Right renal cortex interstitium (tissue), 3 donors: Measurements from ENCODE around the gene MRPS25. TPM values are rescaled to one million over a fixed set of nuclear protein-coding genes. Genes with fewer than 3 reads are reported as not detected.
"Not testable (repeated sequence)": the region's sequence is repeated elsewhere in the genome, so short reads cannot be mapped to it uniquely, and the experiment has no call there.

Experiments used
- DNase-seq, 3 donors: peaks; one replicate each; pipeline ENCODE4 v3.0.0-alpha.2; 2013; ENCODE audit warnings: low read depth in 3 of 3, low spot score in 2 of 3
- polyA plus RNA-seq, 3 donors: library from polyadenylated mRNA; unstranded; fragments of 120-200 nt; gene quantifications; one replicate each; pipeline ENCODE4 v1.2.1, GENCODE V29; 2013; ENCODE audit not compliant: insufficient read length in 3 of 3

The MRPS25 gene
- polyA plus RNA-seq, 3 donors = 54.9 to 59.8 (median 55.9) TPM

DNA sequence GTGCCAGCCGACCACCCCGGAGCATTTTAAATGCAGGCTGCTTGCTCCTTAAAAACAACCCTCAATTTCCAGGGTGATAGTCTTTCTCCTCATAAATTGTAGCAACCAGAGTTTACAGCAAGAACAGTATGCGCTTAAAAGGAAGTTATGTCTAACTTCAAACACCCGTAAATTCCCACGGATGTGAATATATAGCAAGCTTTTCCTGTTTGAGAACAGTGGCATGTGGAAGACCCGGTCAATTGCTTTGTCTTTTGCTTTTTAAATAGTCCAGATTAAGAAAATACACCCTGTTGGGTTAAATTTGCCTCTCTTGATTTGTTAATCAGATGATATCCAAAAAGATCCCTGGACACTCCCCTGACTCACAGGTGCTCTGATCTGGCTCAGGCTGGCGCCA is 20.8 kb downstream of the MRPS25 start:
- DNase-seq = no peak

DNA sequence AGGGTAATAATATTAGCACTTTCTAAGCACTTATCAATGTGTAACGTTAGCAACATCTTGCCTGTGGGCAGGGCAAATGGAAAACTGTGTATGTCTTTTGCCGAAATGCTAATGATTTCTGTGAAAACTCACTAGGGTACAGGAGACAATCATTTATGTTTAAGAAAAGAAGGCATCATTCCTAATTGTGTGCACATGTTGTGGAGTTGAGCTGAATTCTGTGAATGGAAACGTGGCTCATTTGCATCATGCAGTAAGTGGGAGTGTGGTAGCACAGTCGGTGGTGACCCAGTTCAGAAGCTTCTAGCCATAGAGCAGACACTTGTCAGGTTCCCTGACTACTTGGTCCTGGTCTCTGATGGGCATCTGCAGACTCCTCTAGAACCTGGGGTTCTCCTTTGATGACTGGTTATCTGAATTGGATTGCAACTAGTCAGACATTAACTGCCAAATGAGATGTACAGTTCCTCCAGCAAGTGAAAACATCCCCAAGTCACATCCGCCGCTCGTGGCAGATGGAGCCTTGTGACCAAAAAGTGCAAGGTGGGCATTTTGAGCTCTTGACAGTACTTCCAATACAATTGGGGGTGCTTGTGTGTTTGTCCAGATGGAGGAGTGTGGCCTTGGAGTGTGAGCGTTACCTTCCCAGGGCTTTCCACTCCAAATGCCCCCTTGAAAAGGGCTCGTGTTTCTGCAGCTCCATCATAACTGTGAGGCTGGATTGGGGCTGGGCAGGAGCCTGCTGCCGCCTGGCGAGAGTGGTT is 21.5 kb downstream of the MRPS25 start:
- DNase-seq = no peak

DNA sequence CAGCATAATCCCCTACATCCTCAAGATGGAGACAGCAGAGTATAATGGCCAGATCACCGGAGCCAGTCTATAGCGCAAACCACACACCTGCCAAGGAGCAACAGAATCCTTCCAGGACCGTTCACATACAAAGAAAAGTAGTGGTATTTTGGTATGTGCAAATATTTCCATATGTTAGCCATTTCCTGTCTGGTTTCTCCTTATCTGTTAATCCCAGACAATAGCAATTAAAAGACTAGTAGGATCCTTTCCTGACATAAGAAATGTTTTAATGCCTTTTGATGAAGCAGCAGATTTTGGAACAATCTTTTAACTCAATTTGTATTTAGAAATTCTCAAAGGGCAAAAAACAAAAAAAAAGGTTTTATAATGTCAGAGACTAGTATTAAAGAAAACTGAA is 22.2 kb downstream of the MRPS25 start:
- no peak for DNase-seq

DNA sequence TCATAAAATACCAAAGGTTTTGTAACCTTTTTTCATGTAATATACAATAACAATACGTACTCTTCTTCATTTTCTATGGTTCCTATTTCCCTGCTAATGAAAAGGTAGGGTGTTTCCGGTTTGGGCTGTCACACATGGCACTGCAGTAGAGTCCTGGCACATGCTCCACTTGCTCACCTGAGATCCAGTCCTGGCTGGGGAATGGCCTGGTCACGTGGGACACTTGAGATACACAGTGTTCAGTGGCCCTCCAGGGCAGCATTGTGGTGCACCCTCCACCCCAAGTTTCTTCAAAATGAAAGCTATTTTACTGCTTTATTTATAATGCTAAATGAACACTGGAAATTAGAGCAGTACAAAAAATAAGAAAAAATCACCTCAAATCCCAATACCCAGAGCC is 23.2 kb downstream of the MRPS25 start:
- no peak for DNase-seq

DNA sequence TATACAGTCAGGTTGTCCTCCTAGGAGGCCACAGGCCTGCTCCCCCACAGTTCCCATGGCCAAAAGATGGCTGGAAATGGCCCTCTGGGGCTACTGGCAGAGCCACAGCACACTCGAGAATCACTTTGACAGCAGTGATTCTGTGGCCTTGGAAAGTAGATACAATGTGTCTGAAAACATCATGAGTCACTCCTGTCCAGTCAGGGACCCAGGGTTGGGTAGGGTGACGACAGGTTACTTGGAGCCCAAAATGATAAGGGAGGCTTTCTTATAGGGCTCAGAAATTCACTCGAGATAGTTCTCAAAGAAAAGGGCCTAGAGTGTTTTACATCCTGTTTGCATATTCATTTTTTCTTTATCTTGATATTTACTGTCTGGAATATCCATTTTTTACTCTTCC is 24.3 kb downstream of the MRPS25 start:
- DNase-seq = no peak

DNA sequence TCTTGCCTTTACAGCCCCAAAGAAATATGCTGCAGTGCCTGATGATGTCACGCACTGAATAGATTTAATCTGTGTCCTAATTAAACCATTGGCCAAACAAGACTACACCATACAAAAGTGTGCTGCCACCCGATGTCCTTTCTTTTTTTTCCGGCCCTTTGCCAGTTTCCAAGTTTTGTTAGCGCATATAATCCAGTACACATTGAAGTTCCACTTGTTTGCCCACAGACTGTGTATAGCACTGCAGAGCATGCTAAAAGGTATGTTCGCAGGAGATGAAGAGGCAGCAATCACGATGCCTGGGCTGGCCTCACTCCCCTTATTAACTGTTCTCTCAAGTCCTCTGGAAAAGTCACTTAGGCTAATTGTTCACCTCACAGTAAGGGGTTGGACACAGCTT is 26.8 kb downstream of the MRPS25 start:
- no peak for DNase-seq

DNA sequence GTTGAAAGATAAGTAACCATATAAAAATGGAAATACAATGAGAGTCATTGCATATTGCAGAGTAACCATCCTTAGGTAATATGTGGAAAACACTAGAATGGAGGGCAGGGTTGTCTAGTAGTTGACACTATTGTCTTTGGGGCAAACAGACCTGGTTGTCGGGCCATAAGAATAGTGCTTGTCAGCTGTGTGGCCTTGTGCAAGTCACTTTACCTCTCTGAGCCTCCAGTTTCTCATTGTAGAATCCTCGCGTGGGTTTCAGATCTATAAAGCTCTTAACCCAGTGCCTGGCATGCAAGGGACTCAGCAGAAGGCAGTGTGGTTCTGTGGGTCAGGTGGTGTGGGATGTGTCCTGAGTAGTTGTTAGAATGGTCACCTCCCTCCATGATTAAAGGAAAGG is 32.0 kb downstream of the MRPS25 start:
- DNase-seq = no peak

DNA sequence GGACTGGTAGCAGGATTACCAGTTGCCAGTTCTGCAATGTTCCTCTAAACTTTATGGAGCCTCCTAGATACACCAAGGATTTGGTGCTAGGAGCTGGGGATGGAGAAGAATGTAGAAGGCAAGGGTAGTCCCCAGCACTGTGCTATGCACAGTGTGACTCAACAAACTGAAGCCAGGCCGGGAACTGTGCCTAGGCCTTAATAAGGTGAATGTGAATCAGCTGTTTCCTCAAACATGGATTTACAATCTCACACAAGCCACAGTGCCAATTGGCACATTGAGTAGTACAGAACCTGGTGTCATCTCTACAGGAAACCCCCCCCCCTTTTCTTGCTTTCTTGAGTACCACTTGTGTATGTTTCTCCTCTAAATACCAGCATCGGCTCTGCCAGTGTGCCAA is 32.5 kb downstream of the MRPS25 start:
- DNase-seq = no peak

DNA sequence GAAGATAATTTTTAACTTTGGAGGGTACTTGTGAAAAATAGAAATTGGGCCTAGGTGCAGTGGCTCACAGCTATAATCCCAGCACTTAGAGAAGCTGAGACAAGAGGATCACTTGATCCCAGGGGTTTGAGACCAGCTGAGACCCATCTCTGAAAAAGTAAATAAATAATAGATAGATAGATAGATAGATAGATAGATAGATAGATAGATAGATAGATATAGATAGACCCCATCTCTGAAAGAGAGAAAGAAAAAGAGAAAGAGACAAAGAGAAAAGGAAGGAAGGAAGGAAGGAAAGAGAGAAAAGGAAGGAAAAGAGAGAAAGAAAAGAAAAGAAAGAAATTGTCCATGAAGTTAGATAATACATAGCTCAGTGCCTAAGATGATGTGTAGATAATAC is 35.5 kb downstream of the MRPS25 start:
- no peak for DNase-seq

DNA sequence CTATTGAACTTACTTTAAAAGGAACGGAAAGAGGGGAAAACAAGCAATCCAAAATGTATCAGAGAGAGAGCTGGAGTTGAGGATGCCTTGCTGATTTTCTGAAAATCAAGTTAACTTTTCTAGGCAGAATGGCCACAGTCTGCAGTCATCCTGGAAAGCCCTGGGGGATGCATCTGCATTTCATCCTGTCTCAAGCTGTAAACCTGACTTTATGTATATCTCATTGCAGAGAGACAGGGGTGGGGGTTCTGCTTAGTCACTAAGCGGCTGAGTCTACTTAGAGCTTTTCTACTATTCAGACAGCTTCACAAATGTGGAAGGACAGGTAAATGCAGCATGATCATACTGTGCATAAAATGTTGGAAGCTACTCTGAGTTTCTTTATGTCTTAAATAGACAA is 41.4 kb downstream of the MRPS25 start:
- no peak for DNase-seq

DNA sequence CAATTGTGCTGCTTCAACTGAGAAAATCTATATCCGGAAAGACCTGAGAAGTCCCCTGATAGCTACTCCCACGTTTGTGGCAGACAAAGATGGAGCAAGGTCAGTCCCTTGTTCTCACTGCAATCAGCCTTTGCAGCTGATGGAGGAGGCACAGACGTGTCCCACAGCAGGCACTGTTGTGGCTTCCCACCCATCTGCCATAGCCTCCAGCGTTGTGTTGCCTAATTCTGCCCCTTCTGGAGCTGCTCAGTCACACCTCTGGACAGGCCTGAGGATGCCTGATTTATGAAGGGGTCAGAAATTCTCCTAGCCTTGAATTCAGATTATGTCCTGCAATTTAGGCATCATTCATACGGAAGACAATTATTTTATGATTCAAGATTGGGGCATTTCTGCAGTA is 41.9 kb downstream of the MRPS25 start:
- no peak for DNase-seq

DNA sequence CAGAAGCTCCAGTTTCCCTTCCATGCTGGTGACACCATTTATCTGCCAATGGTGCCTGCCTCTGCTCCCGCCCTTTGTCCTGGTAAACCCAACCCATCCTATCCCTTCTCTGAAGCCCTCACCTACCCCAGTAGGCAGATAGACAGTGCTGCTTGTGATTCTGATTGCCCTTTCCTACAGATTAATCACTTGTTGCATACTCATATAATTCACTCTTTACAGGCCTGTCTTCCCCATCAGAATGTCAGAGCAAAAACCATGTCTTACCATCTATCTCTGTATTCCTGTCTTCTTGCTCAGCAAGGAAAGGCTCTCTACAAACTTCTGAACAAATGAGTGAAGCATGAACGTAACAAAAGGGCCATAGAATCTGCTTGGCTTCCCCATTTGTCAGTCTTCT is 47.9 kb downstream of the MRPS25 start:
- DNase-seq = no peak

DNA sequence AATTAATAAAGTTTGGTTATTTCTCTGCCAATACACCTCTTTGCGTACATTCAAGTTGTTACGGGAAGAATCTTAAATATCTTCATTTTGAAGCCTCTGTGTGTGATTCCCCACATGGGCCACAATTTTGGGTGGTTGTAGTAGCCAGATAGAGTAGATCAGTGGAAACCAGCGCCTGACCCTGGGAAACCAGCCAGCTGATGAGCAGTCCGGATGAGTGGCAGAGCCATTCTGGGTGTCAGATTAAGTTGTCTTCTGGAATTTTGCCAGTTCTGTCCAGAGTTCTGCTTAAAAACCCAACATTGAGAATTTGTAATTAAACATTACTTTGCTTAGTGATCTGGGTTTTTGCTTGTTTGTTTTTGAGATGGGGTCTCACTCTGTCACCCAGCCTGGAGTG is 49.7 kb downstream of the MRPS25 start:
- DNase-seq = no peak

DNA sequence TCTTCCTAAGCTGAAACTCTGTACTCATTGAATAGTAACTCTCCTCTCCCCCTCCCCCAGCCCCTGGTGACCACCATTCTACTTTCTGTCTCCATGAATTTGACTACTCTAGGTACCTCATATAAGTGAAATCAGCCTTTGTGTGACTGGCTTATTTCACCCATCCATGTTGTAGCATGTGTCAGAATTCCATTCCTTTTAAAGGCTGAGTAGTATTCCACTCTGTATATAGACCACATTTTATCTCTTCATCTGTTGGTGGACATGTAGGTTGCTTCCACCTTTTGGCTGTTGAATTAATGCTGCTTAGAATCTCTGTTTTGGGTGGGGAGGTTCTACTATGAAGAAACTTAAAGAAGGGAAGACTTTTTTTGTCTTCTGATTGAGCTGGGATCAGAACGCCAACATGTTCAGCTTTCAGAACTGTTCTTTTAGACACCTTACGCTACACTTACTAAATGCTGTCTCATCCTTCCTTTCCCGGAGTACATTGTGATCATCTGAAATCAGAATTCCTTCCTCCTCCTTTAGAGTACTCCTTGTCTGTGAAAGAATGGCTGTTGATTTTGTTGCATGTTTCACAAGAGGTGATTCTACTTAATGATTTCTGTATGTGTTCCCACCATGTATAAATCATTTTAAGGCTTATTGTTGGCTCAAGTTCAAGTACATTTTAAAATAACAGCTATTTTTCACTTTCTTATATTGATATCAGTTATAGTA is 50.3 kb downstream of the MRPS25 start:
- DNase-seq = no peak

DNA sequence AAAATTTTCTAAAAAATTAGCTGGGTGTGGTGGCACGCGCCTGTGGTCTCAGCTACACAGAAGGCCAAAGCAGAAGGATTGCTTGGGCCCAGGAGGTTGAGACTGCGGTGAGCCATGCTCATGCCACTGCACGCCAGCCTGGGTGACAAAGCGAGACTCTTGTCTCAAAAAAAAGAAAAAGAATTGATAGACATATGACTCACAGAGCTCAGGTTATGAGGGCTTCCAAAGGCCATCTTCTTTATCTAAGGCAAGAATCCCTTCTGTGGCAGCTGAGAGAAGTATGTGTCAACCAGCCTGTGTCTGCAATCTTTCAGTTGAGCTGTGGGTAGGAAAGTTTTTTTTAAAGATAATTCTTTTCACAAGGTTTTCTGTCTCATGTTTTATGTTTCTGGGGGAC is 53.9 kb downstream of the MRPS25 start:
- DNase-seq = no peak

DNA sequence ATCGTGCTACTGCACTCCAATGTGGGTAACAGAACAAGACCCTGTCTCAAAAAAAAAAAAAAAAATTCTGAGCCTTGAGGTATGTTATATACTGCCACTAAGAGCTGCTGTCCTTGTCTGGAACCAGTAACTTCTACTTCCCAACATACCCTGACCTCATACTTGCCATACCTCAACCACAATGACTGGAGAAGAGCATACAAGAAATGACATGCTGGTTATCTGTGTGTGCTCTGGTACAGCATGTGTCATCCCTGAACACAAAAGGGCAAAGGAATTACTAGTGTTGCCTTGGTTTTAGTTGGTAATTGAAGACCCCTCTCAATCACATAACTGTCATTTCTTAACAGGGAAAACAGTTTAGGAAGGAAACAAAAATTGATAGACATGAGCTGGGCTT is 54.5 kb downstream of the MRPS25 start:
- no peak for DNase-seq

DNA sequence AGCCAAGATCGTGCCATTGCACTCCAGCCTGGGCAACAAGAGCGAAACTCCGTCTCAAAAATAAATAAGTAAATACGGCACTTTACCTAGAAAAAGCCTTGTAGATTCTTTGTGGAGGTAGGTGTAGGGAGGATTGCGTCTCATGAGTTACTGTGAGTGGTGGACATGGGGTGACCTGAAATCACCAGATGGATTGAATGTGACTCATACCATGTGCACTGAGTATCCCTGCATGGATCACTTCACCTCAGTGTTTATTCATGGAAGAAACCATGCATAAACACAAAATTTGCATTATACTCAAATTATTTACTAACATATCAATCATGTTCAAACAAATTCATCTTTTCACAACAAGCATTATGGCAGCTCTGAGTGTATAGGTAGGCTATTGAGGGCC is 55.9 kb downstream of the MRPS25 start:
- no peak for DNase-seq

DNA sequence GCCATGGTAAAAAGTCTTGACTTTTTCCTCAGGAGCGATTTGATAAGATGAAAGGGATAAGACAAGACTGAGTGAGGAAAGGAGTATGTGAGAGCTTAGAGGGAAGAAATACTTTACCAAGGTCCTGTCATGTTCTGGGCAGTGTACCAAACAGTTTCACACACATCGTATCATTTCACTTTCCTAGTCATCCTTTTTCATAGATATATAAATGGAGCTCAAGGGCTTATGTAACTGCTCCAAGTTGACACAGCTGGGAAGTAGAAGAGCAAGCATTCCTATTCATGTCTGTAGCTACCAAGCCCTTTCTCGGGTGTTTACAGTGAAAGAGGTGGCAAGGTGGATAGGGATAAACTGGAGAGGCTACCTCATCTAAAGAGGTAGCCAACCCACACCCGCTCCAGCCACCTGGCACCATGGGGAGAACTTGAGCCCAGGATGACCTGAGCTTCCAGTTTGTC is 57.4 kb downstream of the MRPS25 start:
- DNase-seq = no peak

DNA sequence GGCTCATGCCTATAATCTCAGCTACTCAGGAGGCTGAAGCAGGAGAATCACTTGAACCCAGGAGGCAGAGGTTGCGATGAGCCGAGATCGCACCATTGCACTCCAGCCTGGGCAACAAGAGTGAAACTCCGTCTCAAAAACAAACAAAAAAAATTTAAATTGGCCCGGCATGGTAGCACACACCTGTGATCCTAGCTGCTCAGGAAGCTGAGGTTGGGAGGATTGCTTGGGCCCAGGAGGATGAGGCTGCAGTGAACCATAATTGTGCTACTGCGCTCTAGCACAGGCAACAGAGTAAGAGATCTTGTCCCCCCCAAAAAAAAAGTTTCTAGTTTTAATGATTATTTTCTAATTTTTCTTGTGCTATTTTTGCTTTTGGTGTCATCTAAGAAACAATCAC is 65.9 kb downstream of the MRPS25 start:
- not testable (repeated sequence) for DNase-seq
